ENCODE results near the gene USP8.

DNA sequence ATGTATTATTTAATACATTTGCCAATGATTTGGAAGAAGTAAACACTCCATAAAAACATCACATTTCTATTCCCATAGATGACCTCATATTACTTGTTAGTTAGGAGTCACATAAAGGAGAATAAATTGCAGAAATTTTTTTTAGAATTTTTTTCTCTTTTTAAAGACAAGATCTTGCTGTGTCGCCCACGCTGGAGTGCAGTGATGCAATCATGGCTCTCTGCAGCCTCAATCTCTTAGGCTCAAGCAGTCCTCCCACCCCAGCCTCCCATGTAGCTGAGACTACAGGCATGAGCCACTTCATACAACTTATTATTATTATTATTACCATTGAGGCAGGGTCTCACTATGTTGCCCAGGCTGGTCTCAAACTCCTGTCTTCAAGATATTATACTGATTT lies 12.3 kb upstream of the USP8 start:
- TF ChIP-seq, protein P1, sequence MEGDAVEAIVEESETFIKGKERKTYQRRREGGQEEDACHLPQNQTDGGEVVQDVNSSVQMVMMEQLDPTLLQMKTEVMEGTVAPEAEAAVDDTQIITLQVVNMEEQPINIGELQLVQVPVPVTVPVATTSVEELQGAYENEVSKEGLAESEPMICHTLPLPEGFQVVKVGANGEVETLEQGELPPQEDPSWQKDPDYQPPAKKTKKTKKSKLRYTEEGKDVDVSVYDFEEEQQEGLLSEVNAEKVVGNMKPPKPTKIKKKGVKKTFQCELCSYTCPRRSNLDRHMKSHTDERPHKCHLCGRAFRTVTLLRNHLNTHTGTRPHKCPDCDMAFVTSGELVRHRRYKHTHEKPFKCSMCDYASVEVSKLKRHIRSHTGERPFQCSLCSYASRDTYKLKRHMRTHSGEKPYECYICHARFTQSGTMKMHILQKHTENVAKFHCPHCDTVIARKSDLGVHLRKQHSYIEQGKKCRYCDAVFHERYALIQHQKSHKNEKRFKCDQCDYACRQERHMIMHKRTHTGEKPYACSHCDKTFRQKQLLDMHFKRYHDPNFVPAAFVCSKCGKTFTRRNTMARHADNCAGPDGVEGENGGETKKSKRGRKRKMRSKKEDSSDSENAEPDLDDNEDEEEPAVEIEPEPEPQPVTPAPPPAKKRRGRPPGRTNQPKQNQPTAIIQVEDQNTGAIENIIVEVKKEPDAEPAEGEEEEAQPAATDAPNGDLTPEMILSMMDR (IDR thresholded peaks at IDR 0.05; ENCODE audit: low read depth, low read length, missing input control) = no peak
- no peak for TF ChIP-seq RAD21 (IDR thresholded peaks at IDR 0.05)
- TF ChIP-seq TAF1 (conservative IDR thresholded peaks at IDR 0.05) = no peak
- TF ChIP-seq, protein P2, sequence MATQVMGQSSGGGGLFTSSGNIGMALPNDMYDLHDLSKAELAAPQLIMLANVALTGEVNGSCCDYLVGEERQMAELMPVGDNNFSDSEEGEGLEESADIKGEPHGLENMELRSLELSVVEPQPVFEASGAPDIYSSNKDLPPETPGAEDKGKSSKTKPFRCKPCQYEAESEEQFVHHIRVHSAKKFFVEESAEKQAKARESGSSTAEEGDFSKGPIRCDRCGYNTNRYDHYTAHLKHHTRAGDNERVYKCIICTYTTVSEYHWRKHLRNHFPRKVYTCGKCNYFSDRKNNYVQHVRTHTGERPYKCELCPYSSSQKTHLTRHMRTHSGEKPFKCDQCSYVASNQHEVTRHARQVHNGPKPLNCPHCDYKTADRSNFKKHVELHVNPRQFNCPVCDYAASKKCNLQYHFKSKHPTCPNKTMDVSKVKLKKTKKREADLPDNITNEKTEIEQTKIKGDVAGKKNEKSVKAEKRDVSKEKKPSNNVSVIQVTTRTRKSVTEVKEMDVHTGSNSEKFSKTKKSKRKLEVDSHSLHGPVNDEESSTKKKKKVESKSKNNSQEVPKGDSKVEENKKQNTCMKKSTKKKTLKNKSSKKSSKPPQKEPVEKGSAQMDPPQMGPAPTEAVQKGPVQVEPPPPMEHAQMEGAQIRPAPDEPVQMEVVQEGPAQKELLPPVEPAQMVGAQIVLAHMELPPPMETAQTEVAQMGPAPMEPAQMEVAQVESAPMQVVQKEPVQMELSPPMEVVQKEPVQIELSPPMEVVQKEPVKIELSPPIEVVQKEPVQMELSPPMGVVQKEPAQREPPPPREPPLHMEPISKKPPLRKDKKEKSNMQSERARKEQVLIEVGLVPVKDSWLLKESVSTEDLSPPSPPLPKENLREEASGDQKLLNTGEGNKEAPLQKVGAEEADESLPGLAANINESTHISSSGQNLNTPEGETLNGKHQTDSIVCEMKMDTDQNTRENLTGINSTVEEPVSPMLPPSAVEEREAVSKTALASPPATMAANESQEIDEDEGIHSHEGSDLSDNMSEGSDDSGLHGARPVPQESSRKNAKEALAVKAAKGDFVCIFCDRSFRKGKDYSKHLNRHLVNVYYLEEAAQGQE (IDR thresholded peaks at IDR 0.05) = no peak
